OCI-LY7 (cell line): ENCODE measurements around the gene HOXB1.
A peak's percentile ranks its signal among the peaks of the same experiment; 100 is the strongest.

Experiments
- CTCF ChIP-seq: fragments of 200-600 bp; sonication (generic); conservative IDR thresholded peaks from 2 replicates; pipeline ENCODE4 v1.5.1; 2014; ENCODE audit warnings: mild to moderate bottlenecking, antibody characterized with exemption, low read length, moderate library complexity, mixed read lengths
- EZH2phosphoT487 ChIP-seq: fragments of 200-600 bp; sonication (generic); IDR thresholded peaks from 2 replicates; pipeline ENCODE4 v1.6.1; 2018; ENCODE audit warnings: low read depth, borderline replicate concordance, mild to moderate bottlenecking, mixed run types, antibody characterized with exemption, low read length, moderate library complexity, mixed read lengths

- peak; percentile 53; the same call in 1 of the 2 replicates for TF ChIP-seq CTCF
- TF ChIP-seq EZH2phosphoT487 = no peak
Measured at GRCh38 chr17:48523010-48523409, 7.8 kb downstream of the HOXB1 start.
